HTR-8/SVneo (cell line): ENCODE measurements around the gene PKNOX2.

ENCODE experiments used
- DNase-seq: peaks from one replicate; pipeline ENCODE4 v3.0.0; 2011; ENCODE audit warnings: low spot score, mixed read lengths; ENCODE audit not compliant: insufficient read length
- FAIRE-seq: peaks from 2 replicates; lab custom pipeline; 2011; peaks lifted over from hg19 to GRCh38; lab: Jason Lieb, UNC

PKNOX2 gene

GRCh38 chr11:125328225-125328580 lies 163.7 kb downstream of the PKNOX2 start:
- DNase-seq (no peak), FAIRE-seq (no peak)

- no peak for DNase-seq
- no peak for FAIRE-seq
These were observed 165.2 kb downstream of the PKNOX2 start for GRCh38 chr11:125329786-125330185.

- FAIRE-seq, result no peak
- DNase-seq, result no peak
These were observed 166.1 kb downstream of the PKNOX2 start for GRCh38 chr11:125330462-125331325.

- DNase-seq (no peak), FAIRE-seq (no peak)
These were observed 166.9 kb downstream of the PKNOX2 start for GRCh38 chr11:125331357-125332035.

- no peak for FAIRE-seq
- DNase-seq, result no peak
These were observed 168.3 kb downstream of the PKNOX2 start for GRCh38 chr11:125332821-125333220.

GRCh38 chr11:125333354-125334073 lies 169.0 kb downstream of the PKNOX2 start:
- DNase-seq (no peak), FAIRE-seq (no peak)

GRCh38 chr11:125335106-125335505 lies 170.6 kb downstream of the PKNOX2 start:
- no peak for DNase-seq
- FAIRE-seq, result no peak

GRCh38 chr11:125337836-125338834 lies 173.6 kb downstream of the PKNOX2 start:
- no peak for DNase-seq
- no peak for FAIRE-seq

- DNase-seq, result no peak
- FAIRE-seq, result no peak
These were observed 174.6 kb downstream of the PKNOX2 start for GRCh38 chr11:125338886-125339811.

- FAIRE-seq, result no peak
- DNase-seq, result no peak
These were observed 177.1 kb downstream of the PKNOX2 start for GRCh38 chr11:125341676-125342075.

- FAIRE-seq, result no peak
- no peak for DNase-seq
These were observed 177.9 kb downstream of the PKNOX2 start for GRCh38 chr11:125342281-125342930.

GRCh38 chr11:125343086-125343717 lies 178.7 kb downstream of the PKNOX2 start:
- no peak for FAIRE-seq
- no peak for DNase-seq

GRCh38 chr11:125343718-125344131 lies 179.2 kb downstream of the PKNOX2 start:
- no peak for FAIRE-seq
- DNase-seq, result no peak

- no peak for FAIRE-seq
- no peak for DNase-seq
These were observed 180.4 kb downstream of the PKNOX2 start for GRCh38 chr11:125344846-125345420.

GRCh38 chr11:125345421-125346178 lies 181.0 kb downstream of the PKNOX2 start:
- FAIRE-seq, result no peak

GRCh38 chr11:125346179-125346530 lies 181.6 kb downstream of the PKNOX2 start:
- DNase-seq (no peak), FAIRE-seq (no peak)

More at GRCh38 chr11:125345421-125346178, 181.0 kb downstream of the PKNOX2 start:
- peak; percentile 46 for DNase-seq
